ENCODE data around the gene TIMP3. TPM values are rescaled to one million over a fixed set of nuclear protein-coding genes. Genes with fewer than 3 reads are reported as not detected.
"Not testable (repeated sequence)": the region's sequence is repeated elsewhere in the genome, so short reads cannot be mapped to it uniquely, and the experiment has no call there.

The TIMP3 gene
- total and polyA plus RNA-seq, 2 donors (not counting 1 experiment from before 2014, with no cell fraction given), result 242 to 375 TPM

GRCh38 chr22:32866953-32867352 lies 65.4 kb downstream of the TIMP3 start:
- H3K9ac ChIP-seq (ENCODE audit: insufficient read depth, low read length), result no peak overlapping the region
- H3K4me2 ChIP-seq (ENCODE audit: extremely low read depth, insufficient read depth, low read length), result no peak overlapping the region
- no peaks in the 10 kb centered on the region for H3K4me1 ChIP-seq (ENCODE audit: control insufficient read depth, extremely low read depth, insufficient read depth, low read length)
- H3K36me3 ChIP-seq (ENCODE audit: control insufficient read depth, insufficient read depth, low read length), result no peaks in the 10 kb centered on the region
- no peak for DNase-seq (ENCODE audit: low read depth in 2 of 2)
- H2AFZ ChIP-seq (ENCODE audit: low read length), result no peak overlapping the region
- TF ChIP-seq, protein P1, sequence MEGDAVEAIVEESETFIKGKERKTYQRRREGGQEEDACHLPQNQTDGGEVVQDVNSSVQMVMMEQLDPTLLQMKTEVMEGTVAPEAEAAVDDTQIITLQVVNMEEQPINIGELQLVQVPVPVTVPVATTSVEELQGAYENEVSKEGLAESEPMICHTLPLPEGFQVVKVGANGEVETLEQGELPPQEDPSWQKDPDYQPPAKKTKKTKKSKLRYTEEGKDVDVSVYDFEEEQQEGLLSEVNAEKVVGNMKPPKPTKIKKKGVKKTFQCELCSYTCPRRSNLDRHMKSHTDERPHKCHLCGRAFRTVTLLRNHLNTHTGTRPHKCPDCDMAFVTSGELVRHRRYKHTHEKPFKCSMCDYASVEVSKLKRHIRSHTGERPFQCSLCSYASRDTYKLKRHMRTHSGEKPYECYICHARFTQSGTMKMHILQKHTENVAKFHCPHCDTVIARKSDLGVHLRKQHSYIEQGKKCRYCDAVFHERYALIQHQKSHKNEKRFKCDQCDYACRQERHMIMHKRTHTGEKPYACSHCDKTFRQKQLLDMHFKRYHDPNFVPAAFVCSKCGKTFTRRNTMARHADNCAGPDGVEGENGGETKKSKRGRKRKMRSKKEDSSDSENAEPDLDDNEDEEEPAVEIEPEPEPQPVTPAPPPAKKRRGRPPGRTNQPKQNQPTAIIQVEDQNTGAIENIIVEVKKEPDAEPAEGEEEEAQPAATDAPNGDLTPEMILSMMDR (conservative IDR thresholded peaks at IDR 0.05 in 1 of 2, IDR thresholded peaks at IDR 0.05 in 1 of 2; ENCODE audit: low read depth in 1 of 2, low read length in 2 of 2), result no peak
- TF ChIP-seq EZH2 (IDR thresholded peaks at IDR 0.05; ENCODE audit: low read length, missing control alignments), result no peak
- no peaks in the 10 kb centered on the region for H3K27me3 ChIP-seq (ENCODE audit: control insufficient read depth, insufficient read depth, low read length)
- no peaks in the 10 kb centered on the region for H3K79me2 ChIP-seq (ENCODE audit: control insufficient read depth, insufficient read depth, low read length)
- H3K27ac ChIP-seq (ENCODE audit: insufficient read depth, low read length), result no peak overlapping the region
- no peaks in the 10 kb centered on the region for H4K20me1 ChIP-seq (ENCODE audit: control insufficient read depth, extremely low read depth, insufficient read depth, low read length)
- no peak overlapping the region for H3K4me3 ChIP-seq (replicated peaks in 1 of 4; ENCODE audit: control extremely low read depth in 1 of 4, insufficient read depth in 1 of 4, low read depth in 3 of 4, low read length in 4 of 4)
- H3K9me3 ChIP-seq (ENCODE audit: control insufficient read depth, insufficient read depth, low read depth, low read length), result no peaks in the 10 kb centered on the region

GRCh38 chr22:32868946-32869345 lies 67.4 kb downstream of the TIMP3 start:
- Histone ChIP-seq H3K4me2 (ENCODE audit: extremely low read depth, insufficient read depth, low read length) (no peak overlapping the region), H3K9me3 (ENCODE audit: control insufficient read depth, insufficient read depth, low read depth, low read length) (no peaks in the 10 kb centered on the region), H3K4me1 (ENCODE audit: control insufficient read depth, extremely low read depth, insufficient read depth, low read length) (no peaks in the 10 kb centered on the region), H3K9ac (ENCODE audit: insufficient read depth, low read length) (no peak overlapping the region), H2AFZ (ENCODE audit: low read length) (no peak overlapping the region), H3K4me3 (replicated peaks in 1 of 4; ENCODE audit: control extremely low read depth in 1 of 4, insufficient read depth in 1 of 4, low read depth in 3 of 4, low read length in 4 of 4) (no peak overlapping the region), H3K36me3 (ENCODE audit: control insufficient read depth, insufficient read depth, low read length) (no peaks in the 10 kb centered on the region), H3K27me3 (ENCODE audit: control insufficient read depth, insufficient read depth, low read length) (no peaks in the 10 kb centered on the region), H4K20me1 (ENCODE audit: control insufficient read depth, extremely low read depth, insufficient read depth, low read length) (no peaks in the 10 kb centered on the region), H3K27ac (ENCODE audit: insufficient read depth, low read length) (no peak overlapping the region), H3K79me2 (ENCODE audit: control insufficient read depth, insufficient read depth, low read length) (no peaks in the 10 kb centered on the region)
- no peak for DNase-seq (ENCODE audit: low read depth in 2 of 2)
- TF ChIP-seq, protein P1 (conservative IDR thresholded peaks at IDR 0.05 in 1 of 2, IDR thresholded peaks at IDR 0.05 in 1 of 2; ENCODE audit: low read depth in 1 of 2, low read length in 2 of 2), result no peak
- TF ChIP-seq EZH2 (IDR thresholded peaks at IDR 0.05; ENCODE audit: low read length, missing control alignments), result no peak

DNA sequence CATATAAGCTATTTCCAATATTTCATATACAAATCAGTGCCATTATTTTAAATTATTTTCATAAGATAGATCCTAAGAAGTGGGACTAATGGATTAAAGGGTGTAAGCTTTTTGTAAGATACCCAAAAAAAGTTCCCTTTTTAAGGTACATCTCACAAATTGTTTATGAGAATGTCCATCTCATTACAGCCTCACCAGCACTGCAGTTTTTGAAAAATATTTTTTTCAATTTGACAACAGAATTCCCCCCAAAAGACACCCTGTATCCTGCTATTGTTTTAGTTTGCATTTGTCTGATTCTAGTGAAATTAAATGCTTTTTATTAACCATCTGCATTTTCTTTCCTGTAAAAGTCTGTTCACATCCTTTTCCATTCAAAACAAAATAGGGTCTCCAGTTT lies 69.0 kb downstream of the TIMP3 start:
- no peak for DNase-seq (ENCODE audit: low read depth in 2 of 2)
- no peak overlapping the region for H2AFZ ChIP-seq (ENCODE audit: low read length)
- H3K4me2 ChIP-seq (ENCODE audit: extremely low read depth, insufficient read depth, low read length), result no peak overlapping the region
- H3K9ac ChIP-seq (ENCODE audit: insufficient read depth, low read length), result no peak overlapping the region
- no peaks in the 10 kb centered on the region for H3K9me3 ChIP-seq (ENCODE audit: control insufficient read depth, insufficient read depth, low read depth, low read length)
- H3K27me3 ChIP-seq (ENCODE audit: control insufficient read depth, insufficient read depth, low read length), result no peaks in the 10 kb centered on the region
- no peak for TF ChIP-seq EZH2 (IDR thresholded peaks at IDR 0.05; ENCODE audit: low read length, missing control alignments)
- TF ChIP-seq, protein P1 (conservative IDR thresholded peaks at IDR 0.05 in 1 of 2, IDR thresholded peaks at IDR 0.05 in 1 of 2; ENCODE audit: low read depth in 1 of 2, low read length in 2 of 2), result no peak
- H3K27ac ChIP-seq (ENCODE audit: insufficient read depth, low read length), result no peak overlapping the region
- H3K4me3 ChIP-seq (replicated peaks in 1 of 4; ENCODE audit: control extremely low read depth in 1 of 4, insufficient read depth in 1 of 4, low read depth in 3 of 4, low read length in 4 of 4), result no peak overlapping the region
- H4K20me1 ChIP-seq (ENCODE audit: control insufficient read depth, extremely low read depth, insufficient read depth, low read length), result no peaks in the 10 kb centered on the region
- no peaks in the 10 kb centered on the region for H3K4me1 ChIP-seq (ENCODE audit: control insufficient read depth, extremely low read depth, insufficient read depth, low read length)
- H3K79me2 ChIP-seq (ENCODE audit: control insufficient read depth, insufficient read depth, low read length), result no peaks in the 10 kb centered on the region
- H3K36me3 ChIP-seq (ENCODE audit: control insufficient read depth, insufficient read depth, low read length), result no peaks in the 10 kb centered on the region

DNA sequence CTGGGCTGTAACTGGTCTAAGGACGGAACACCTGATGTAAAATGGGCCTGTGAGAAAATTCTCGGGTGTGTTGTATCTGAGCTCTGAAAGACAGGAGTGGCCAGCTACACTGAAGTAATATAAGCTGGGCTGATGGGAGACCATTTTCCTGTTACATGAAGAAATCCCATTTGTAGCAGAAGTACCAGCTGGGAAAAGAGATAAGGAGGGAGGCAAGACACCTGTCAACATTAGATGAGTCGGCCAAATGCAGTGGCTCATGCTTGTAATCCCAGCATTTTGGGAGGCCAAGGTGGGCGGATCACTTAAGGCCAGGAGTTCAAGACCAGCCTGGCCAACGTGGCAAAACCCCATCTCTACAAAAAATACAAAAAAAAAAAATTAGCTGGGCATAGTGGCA lies 72.1 kb downstream of the TIMP3 start:
- H3K36me3 ChIP-seq (ENCODE audit: control insufficient read depth, insufficient read depth, low read length); H3K4me2 ChIP-seq (ENCODE audit: extremely low read depth, insufficient read depth, low read length); H3K27me3 ChIP-seq (ENCODE audit: control insufficient read depth, insufficient read depth, low read length); H3K4me3 ChIP-seq (replicated peaks in 1 of 4; ENCODE audit: control extremely low read depth in 1 of 4, insufficient read depth in 1 of 4, low read depth in 3 of 4, low read length in 4 of 4); H3K9ac ChIP-seq (ENCODE audit: insufficient read depth, low read length); H3K79me2 ChIP-seq (ENCODE audit: control insufficient read depth, insufficient read depth, low read length); H3K4me1 ChIP-seq (ENCODE audit: control insufficient read depth, extremely low read depth, insufficient read depth, low read length); H3K9me3 ChIP-seq (ENCODE audit: control insufficient read depth, insufficient read depth, low read depth, low read length); H2AFZ ChIP-seq (ENCODE audit: low read length); H4K20me1 ChIP-seq (ENCODE audit: control insufficient read depth, extremely low read depth, insufficient read depth, low read length); DNase-seq (ENCODE audit: low read depth in 2 of 2); H3K27ac ChIP-seq (ENCODE audit: insufficient read depth, low read length): not testable (repeated sequence)
